H1 (cell line): ENCODE results near the gene ZFP1. TPM values are rescaled to one million over a fixed set of nuclear protein-coding genes. Genes with fewer than 3 reads are reported as not detected.

Experiments
- ASH2L ChIP-seq: fragments of 200-600, 300-600 bp; sonication (generic); IDR thresholded peaks from one replicate; pipeline ENCODE4 v1.7.1; 2017; ENCODE audit warnings: low read length
- ATF3 ChIP-seq: IDR thresholded peaks from 2 replicates; pipeline ENCODE4 v1.6.1; 2011; ENCODE audit warnings: low read depth, mild to moderate bottlenecking, low read length; ENCODE audit not compliant: insufficient read depth
- BRCA1 ChIP-seq: IDR thresholded peaks from 2 replicates; pipeline ENCODE4 v1.6.1; 2012; ENCODE audit warnings: low read depth, low read length, improper control_type of control experiment
- CBX5 ChIP-seq: fragments of 300-800, 300-1000 bp; sonication (generic); IDR thresholded peaks from 2 replicates; pipeline ENCODE4 v1.7.1; 2016; ENCODE audit warnings: antibody characterized with exemption, low read length, low read depth
- CBX8 ChIP-seq: fragments of 300-800, 300-1000 bp; sonication (generic); IDR thresholded peaks from 2 replicates; pipeline ENCODE4 v1.7.1; 2016; ENCODE audit warnings: low read depth, low read length, borderline replicate concordance
- CEBPB ChIP-seq: IDR thresholded peaks from 2 replicates; pipeline ENCODE4 v1.6.1; 2012; ENCODE audit warnings: low read depth, low read length
- CREB1 ChIP-seq: IDR thresholded peaks from 2 replicates; pipeline ENCODE4 v1.6.1; 2012; ENCODE audit warnings: inconsistent platforms
- GABPA ChIP-seq: IDR thresholded peaks from 2 replicates; pipeline ENCODE4 v1.6.1; 2011; ENCODE audit warnings: mild to moderate bottlenecking, low read length, moderate library complexity, borderline replicate concordance; ENCODE audit not compliant: insufficient read depth
- JUND ChIP-seq: IDR thresholded peaks from 2 replicates; pipeline ENCODE4 v1.6.1; 2011; ENCODE audit warnings: mild to moderate bottlenecking, improper control_type of control experiment, low read length
- MAX ChIP-seq: IDR thresholded peaks from 2 replicates; pipeline ENCODE4 v1.6.1; 2012; ENCODE audit warnings: inconsistent platforms
- POU5F1 ChIP-seq: IDR thresholded peaks from 2 replicates; pipeline ENCODE4 v1.6.1; 2011; ENCODE audit warnings: low read depth, mild to moderate bottlenecking, low read length, moderate library complexity
- RNF2 ChIP-seq: fragments of 200-900, 300-1000 bp; sonication (generic); IDR thresholded peaks from 2 replicates; pipeline ENCODE4 v1.7.1; 2016; ENCODE audit warnings: borderline replicate concordance, low read depth, mild to moderate bottlenecking, antibody characterized with exemption, low read length; ENCODE audit not compliant: poor library complexity, severe bottlenecking; ENCODE audit errors: missing control alignments
- SAP30 ChIP-seq: fragments of 300-600 bp; sonication (generic); IDR thresholded peaks from 2 replicates; pipeline ENCODE4 v1.7.1; 2012; ENCODE audit warnings: low read length, moderate library complexity, mild to moderate bottlenecking, inconsistent platforms; ENCODE audit not compliant: insufficient read depth, insufficient replicate concordance
- SUZ12 ChIP-seq: fragments of 200-600 bp; sonication (generic); IDR thresholded peaks from 2 replicates; pipeline ENCODE4 v1.6.1; 2012; ENCODE audit warnings: mild to moderate bottlenecking, inconsistent platforms, low read length, moderate library complexity, mixed read lengths
- TAF7 ChIP-seq: optimal IDR thresholded peaks from 2 replicates; pipeline ENCODE3; 2011; ENCODE audit warnings: low read depth, mild to moderate bottlenecking, inconsistent platforms, low read length, moderate library complexity, borderline replicate concordance
- TBP ChIP-seq: IDR thresholded peaks from 2 replicates; pipeline ENCODE4 v1.6.1; 2011; ENCODE audit warnings: low read depth, low read length, improper control_type of control experiment
- TCF12 ChIP-seq: IDR thresholded peaks from 2 replicates; pipeline ENCODE4 v1.6.1; 2011; ENCODE audit warnings: low read depth, mild to moderate bottlenecking, low read length
- YY1 ChIP-seq: IDR thresholded peaks from 2 replicates; pipeline ENCODE4 v1.6.1; 2011; ENCODE audit warnings: low read depth, mild to moderate bottlenecking, low read length
- polyA plus RNA-seq, 7 experiments: library from polyadenylated mRNA; depleted of rRNA in 3 of 7; stranded (reverse) in 5 of 7; unstranded in 2 of 7; fragments of >200 nt in 5 of 7; fragments of 200-250 nt in 2 of 7; gene quantifications; 1 replicate in 5 of 7; 2 replicates in 1 of 7; 4 replicates in 1 of 7; pipeline versions ENCODE4 v1.2.1 to v1.2.3, GENCODE V29; 2011 to 2013; ENCODE audit warnings: missing spikeins in 2 of 7, mixed read lengths in 2 of 7
- total RNA-seq: library from RNA; stranded (reverse); fragmentation: NEBNext Ultra II Directional; extraction: Animal tissue kit (Norgen Biotek cat#: 25700); gene quantifications from 2 replicates; pipeline ENCODE4 v1.2.1, GENCODE V29; 2021

Gene ZFP1
- total and polyA plus RNA-seq, 2 of the 8 experiments (the other 6 are each of a cell fraction or from before 2014, with no cell fraction given): 4.0 to 11.2 TPM

- TF ChIP-seq SAP30: peak; percentile 36
- TF ChIP-seq CREB1: no peak
- TF ChIP-seq SUZ12: no peak
- no peak for TF ChIP-seq CBX5
- no peak for TF ChIP-seq POU5F1
- no peak for TF ChIP-seq TBP
- TF ChIP-seq BRCA1: no peak
- peak; percentile 16; the same call in 1 of the 2 replicates for TF ChIP-seq JUND
- peak; percentile 22; the same call in 1 of the 2 replicates for TF ChIP-seq YY1
- no peak for TF ChIP-seq RNF2
- no peak for TF ChIP-seq CBX8
- no peak for TF ChIP-seq ASH2L
- TF ChIP-seq GABPA: peak; percentile 70; the same call in 1 of the 2 replicates
- 0 out of 2 replicates have a peak, but pooled peaks have one; percentile 38 for TF ChIP-seq TCF12
- TF ChIP-seq MAX: peak; percentile 93
- TF ChIP-seq ATF3: no peak
- TF ChIP-seq TAF7: no peak
- TF ChIP-seq CEBPB: no peak
Measured at GRCh38 chr16:75110637-75111513, 37.4 kb upstream of the ZFP1 start (continued).
